Mammary epithelial cell (primary cell): ENCODE measurements around the gene LSP1.

Experiments
- CTCF ChIP-seq, 2 donors: IDR thresholded peaks in 1 of 2; conservative IDR thresholded peaks in 1 of 2; 2 replicates each; pipeline ENCODE4 v1.5.1; 2011 to 2012; ENCODE audit warnings: inconsistent platforms in 2 of 2, low read length in 2 of 2, mild to moderate bottlenecking in 2 of 2, control low read depth in 1 of 2, low read depth in 1 of 2; ENCODE audit not compliant: insufficient read depth in 1 of 2; ENCODE audit errors: extremely low read depth in 1 of 2
- EZH2 ChIP-seq: IDR thresholded peaks from 2 replicates; pipeline ENCODE4 v1.6.1; 2012; ENCODE audit warnings: low read length, inconsistent platforms, borderline replicate concordance

DNA sequence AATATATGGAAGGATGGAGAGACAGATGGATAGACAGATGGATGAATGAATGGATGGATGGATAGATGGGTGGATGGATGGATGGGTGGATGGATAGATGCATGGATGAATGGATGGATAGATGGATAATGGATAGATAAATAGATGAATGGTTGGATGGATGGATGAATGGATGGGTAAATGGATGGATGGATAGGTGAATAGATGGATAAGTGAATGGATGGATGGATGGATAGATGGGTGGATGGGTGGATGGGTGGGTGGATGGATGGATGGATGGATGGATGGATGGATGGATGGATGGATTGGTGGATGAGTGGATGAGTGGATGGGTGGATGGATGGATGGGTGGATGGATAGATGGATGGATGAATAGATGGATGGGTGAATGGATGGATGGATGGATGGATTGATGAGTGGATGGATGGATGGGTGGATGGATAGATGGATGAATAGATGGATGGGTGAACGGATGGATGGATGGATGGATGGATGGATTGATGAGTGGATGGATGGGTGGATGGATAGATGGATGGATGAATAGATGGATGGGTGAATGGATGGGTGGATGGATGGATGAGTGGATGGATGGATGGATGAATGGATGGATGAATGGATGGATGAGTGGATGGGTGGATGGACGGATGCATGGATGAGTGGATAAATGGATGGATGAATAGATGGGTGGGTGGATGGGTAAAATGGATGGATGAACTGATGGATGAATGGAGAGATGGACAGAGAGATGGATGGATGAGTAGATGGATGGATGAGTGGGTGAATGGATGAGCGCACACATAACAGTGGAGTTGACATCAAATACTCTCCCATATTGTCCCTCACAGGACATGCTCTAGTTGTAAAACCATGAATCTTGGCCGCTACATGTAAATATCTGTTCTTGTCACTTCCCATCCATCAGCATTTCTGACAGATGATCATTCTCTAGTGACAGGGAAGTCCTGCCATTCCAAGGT lies 8.8 kb downstream of the LSP1 start:
- TF ChIP-seq CTCF (conservative IDR thresholded peaks at IDR 0.05 in 1 of 2, IDR thresholded peaks at IDR 0.05 in 1 of 2; ENCODE audit: extremely low read depth in 1 of 2, insufficient read depth in 1 of 2, low read depth in 1 of 2, low read length in 2 of 2): no peak
- no peak for TF ChIP-seq EZH2
